ENCODE results near the gene PLEKHO1. TPM values are rescaled to one million over a fixed set of nuclear protein-coding genes. Genes with fewer than 3 reads are reported as not detected.

The PLEKHO1 gene
- polyA plus RNA-seq, 1 experiment: 62.0 TPM

DNA sequence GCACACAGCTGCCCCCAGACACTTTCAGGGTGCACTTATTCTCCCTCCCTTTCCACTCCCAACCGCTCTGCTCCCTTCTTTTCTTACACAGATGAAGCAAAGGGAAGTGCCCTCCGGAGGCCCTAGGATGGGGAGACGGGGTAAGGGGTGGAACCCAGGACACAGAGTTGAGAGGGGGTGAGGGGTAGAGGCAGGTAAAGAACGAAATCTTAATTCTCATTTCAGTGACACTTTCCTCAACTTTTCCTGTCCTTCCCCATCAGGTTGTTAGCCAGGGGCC lies 12.8 kb downstream of the PLEKHO1 start:
- H3K9me3 ChIP-seq (ENCODE audit: control insufficient read depth, insufficient read depth, low read length): no peaks in the 10 kb centered on the region
- no peak for DNase-seq (ENCODE audit: low read depth, low spot score)
- ChIA-PET POLR2A (interaction anchor here (1.0 to 7.0 kb wide), 3 partner anchors 11 to 89 kb away, joined by 3 to 149 read pairs (median 13); partner anchors contain the start of gene PLEKHO1), CTCF (interaction anchor here (0.8 to 1.8 kb wide), 3 partner anchors 18 to 89 kb away, joined by 3 to 8 read pairs (median 6); no protein-coding TSS in a partner anchor)
- TF ChIP-seq, protein P1, sequence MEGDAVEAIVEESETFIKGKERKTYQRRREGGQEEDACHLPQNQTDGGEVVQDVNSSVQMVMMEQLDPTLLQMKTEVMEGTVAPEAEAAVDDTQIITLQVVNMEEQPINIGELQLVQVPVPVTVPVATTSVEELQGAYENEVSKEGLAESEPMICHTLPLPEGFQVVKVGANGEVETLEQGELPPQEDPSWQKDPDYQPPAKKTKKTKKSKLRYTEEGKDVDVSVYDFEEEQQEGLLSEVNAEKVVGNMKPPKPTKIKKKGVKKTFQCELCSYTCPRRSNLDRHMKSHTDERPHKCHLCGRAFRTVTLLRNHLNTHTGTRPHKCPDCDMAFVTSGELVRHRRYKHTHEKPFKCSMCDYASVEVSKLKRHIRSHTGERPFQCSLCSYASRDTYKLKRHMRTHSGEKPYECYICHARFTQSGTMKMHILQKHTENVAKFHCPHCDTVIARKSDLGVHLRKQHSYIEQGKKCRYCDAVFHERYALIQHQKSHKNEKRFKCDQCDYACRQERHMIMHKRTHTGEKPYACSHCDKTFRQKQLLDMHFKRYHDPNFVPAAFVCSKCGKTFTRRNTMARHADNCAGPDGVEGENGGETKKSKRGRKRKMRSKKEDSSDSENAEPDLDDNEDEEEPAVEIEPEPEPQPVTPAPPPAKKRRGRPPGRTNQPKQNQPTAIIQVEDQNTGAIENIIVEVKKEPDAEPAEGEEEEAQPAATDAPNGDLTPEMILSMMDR (IDR thresholded peaks at IDR 0.05; ENCODE audit: low read depth, low read length): no peak
- H3K27ac ChIP-seq (ENCODE audit: low read depth, low read length): peak overlapping the region; percentile 99
- no peak overlapping the region; the same call in 1 of the 2 replicates for H3K4me3 ChIP-seq (ENCODE audit: low read depth, low read length)
- no peaks in the 10 kb centered on the region for H3K27me3 ChIP-seq (ENCODE audit: control insufficient read depth, insufficient read depth, low read length)

DNA sequence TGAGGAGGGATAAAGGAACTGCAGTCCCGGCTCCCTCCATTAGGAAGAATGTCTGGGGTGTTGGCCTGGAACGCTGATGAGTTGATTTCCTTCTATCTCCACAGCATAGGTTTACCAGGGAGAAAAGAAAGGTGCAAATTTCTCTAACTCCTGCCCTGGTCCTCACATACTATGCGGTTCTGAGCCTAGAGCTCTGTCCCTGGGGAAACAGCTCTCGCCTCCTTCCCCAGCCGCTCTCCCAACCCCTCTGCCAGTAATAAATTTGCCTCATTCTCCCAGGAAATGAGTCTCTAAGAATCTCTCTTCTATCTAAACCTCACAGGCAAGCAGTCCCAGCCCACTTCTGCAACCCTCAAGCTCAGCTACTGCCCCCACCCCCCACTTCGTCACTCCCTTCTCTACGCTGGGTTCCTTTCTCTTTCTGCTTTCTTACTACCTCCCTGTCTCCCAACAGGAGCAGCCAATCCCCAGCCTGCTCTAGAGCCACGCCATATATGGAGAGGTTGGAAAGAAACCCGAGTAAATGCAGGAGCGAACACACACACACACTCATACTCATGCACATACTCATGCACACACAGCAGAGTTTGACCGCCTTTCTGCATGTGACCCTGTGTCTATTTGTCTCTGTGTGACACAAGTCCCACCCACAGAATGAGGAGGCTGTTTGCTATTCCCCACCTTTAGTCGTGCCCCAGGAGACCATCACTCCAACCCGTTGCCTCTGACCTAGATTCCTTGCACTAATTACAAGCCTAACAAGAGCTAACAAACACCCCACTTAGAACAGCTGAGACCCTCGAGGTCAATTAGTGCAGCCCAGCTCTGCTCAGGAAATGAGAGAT lies 13.4 kb downstream of the PLEKHO1 start:
- Histone ChIP-seq H3K27ac (ENCODE audit: low read depth, low read length) (peak overlapping the region; percentile 99), H3K27me3 (ENCODE audit: control insufficient read depth, insufficient read depth, low read length) (no peaks in the 10 kb centered on the region), H3K9me3 (ENCODE audit: control insufficient read depth, insufficient read depth, low read length) (no peaks in the 10 kb centered on the region), H3K4me3 (ENCODE audit: low read depth, low read length) (peak overlapping the region; percentile 30; the same call in 1 of the 2 replicates)
- TF ChIP-seq, protein P1 (IDR thresholded peaks at IDR 0.05; ENCODE audit: low read depth, low read length): no peak; the same call in 1 of the 2 replicates
- DNase-seq (ENCODE audit: low read depth, low spot score): peak; percentile 99
- ChIA-PET CTCF (interaction anchor here (0.8 to 11.4 kb wide), 6 partner anchors 17 to 201 kb away, joined by 3 to 238 read pairs (median 7); no protein-coding TSS in a partner anchor), POLR2A (interaction anchor here (0.6 to 7.0 kb wide), 6 partner anchors 12 to 278 kb away, joined by 3 to 149 read pairs (median 3); partner anchors contain the start of gene PLEKHO1)

DNA sequence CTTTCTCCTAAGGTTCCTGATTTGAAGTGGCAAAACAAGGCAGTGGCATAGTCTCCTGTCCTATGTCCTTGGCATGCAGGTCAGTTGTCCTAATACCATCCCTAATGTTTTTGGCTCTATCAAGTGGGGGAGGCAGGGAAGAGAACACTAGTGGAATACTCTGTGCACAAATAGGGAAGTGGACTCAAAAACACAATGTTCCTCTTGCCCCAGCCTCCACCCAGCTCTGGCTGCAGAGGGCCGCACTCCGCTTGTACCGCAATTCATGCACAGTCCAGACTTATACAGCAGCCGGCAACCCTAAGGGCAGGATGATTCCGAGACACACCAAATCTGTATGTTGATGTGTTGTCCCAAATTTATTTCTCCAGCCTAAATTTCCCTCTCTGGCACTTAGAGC lies 14.5 kb downstream of the PLEKHO1 start:
- CTCF ChIA-PET: interaction anchor here (1.0 to 11.4 kb wide), 4 partner anchors 23 to 91 kb away, joined by 3 to 238 read pairs (median 6); no protein-coding TSS in a partner anchor
- DNase-seq (ENCODE audit: low read depth, low spot score): no peak
- Histone ChIP-seq H3K27ac (ENCODE audit: low read depth, low read length) (no peak overlapping the region), H3K4me3 (ENCODE audit: low read depth, low read length) (no peak overlapping the region), H3K9me3 (ENCODE audit: control insufficient read depth, insufficient read depth, low read length) (no peaks in the 10 kb centered on the region), H3K27me3 (ENCODE audit: control insufficient read depth, insufficient read depth, low read length) (no peaks in the 10 kb centered on the region)
- TF ChIP-seq, protein P1 (IDR thresholded peaks at IDR 0.05; ENCODE audit: low read depth, low read length): no peak
- POLR2A ChIA-PET: interaction anchor here (1.5 to 7.0 kb wide), 2 partner anchors 13 to 279 kb away, joined by 3 to 149 read pairs; partner anchors contain the start of gene PLEKHO1

DNA sequence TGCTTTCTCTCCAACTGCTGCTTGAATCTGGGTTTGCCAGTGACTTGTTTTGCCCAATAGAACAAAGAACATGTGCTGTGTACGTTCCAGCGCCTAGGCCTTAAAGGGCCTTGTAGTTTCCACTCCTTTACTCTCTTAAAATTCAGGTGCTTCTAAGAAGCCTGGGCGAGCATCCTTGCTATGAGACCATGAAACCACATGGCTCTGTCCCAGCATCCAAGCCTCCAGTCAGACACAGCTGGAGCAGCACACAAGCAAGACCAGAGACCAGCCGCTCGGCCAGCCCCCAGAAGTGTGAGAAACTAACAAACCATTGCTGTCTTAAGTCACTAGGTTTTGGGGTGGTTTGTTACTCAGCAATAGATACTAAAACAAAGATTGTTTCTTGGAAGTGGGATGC lies 15.1 kb downstream of the PLEKHO1 start:
- TF ChIP-seq, protein P1 (IDR thresholded peaks at IDR 0.05; ENCODE audit: low read depth, low read length): no peak
- no peaks in the 10 kb centered on the region for H3K27me3 ChIP-seq (ENCODE audit: control insufficient read depth, insufficient read depth, low read length)

More for the DNA sequence above, 15.1 kb downstream of the PLEKHO1 start:
- Histone ChIP-seq H3K4me3 (ENCODE audit: low read depth, low read length) (no peak overlapping the region), H3K27ac (ENCODE audit: low read depth, low read length) (no peak overlapping the region), H3K9me3 (ENCODE audit: control insufficient read depth, insufficient read depth, low read length) (no peaks in the 10 kb centered on the region)
- DNase-seq (ENCODE audit: low read depth, low spot score): no peak
- POLR2A ChIA-PET: no interaction called here
- CTCF ChIA-PET: interaction anchor here (1.0 to 11.4 kb wide), 5 partner anchors 22 to 111 kb away, joined by 3 to 238 read pairs (median 4); no protein-coding TSS in a partner anchor

Data from AG04450 (cell line).